HG02610 (cell line): Measurements from ENCODE around the gene TBC1D5.
"Not testable (repeated sequence)": the region's sequence is repeated elsewhere in the genome, so short reads cannot be mapped to it uniquely, and the experiment has no call there.

Source experiments
- ATAC-seq: cut with Tn5 transposase; IDR thresholded peaks from one replicate; pipeline ENCODE4 v1.9.1; 2021; ENCODE audit warnings: mild to moderate bottlenecking, moderate library complexity; ENCODE audit not compliant: unreplicated experiment

Gene TBC1D5

GRCh38 chr3:17752436-17752835 lies 10.0 kb upstream of the TBC1D5 start:
- no peak for ATAC-seq

- ATAC-seq, result peak; percentile 25
Observed at GRCh38 chr3:17749705-17750293, 7.4 kb upstream of the TBC1D5 start.

GRCh38 chr3:17749281-17749680 lies 6.8 kb upstream of the TBC1D5 start:
- ATAC-seq, result peak; percentile 31

GRCh38 chr3:17747890-17748247 lies 5.4 kb upstream of the TBC1D5 start:
- ATAC-seq, result no peak

- ATAC-seq, result peak; percentile 74
Observed at GRCh38 chr3:17747174-17747889, 4.9 kb upstream of the TBC1D5 start.

- ATAC-seq, result no peak
Observed at GRCh38 chr3:17745894-17746293, 3.5 kb upstream of the TBC1D5 start.

- no peak for ATAC-seq
Observed at GRCh38 chr3:17745301-17745700, 2.9 kb upstream of the TBC1D5 start.

- no peak for ATAC-seq
Observed at GRCh38 chr3:17744693-17745092, 2.3 kb upstream of the TBC1D5 start.

GRCh38 chr3:17743658-17743995 lies 1.2 kb upstream of the TBC1D5 start:
- no peak for ATAC-seq

- ATAC-seq, result no peak
Observed at GRCh38 chr3:17742880-17743657, 638 bp upstream of the TBC1D5 start.

- no peak for ATAC-seq
Observed at GRCh38 chr3:17741621-17742101, 770 bp downstream of the TBC1D5 start.

GRCh38 chr3:17740721-17741141 lies 1.7 kb downstream of the TBC1D5 start:
- no peak for ATAC-seq

- no peak for ATAC-seq
Observed at GRCh38 chr3:17738921-17739320, 3.5 kb downstream of the TBC1D5 start.

- no peak for ATAC-seq
Observed at GRCh38 chr3:17738219-17738618, 4.2 kb downstream of the TBC1D5 start.

GRCh38 chr3:17737591-17737990 lies 4.8 kb downstream of the TBC1D5 start:
- ATAC-seq, result no peak

GRCh38 chr3:17735362-17735761 lies 7.1 kb downstream of the TBC1D5 start:
- ATAC-seq, result not testable (repeated sequence)

GRCh38 chr3:17733768-17734167 lies 8.7 kb downstream of the TBC1D5 start:
- no peak for ATAC-seq

GRCh38 chr3:17733215-17733614 lies 9.2 kb downstream of the TBC1D5 start:
- ATAC-seq, result no peak

GRCh38 chr3:17730318-17730967 lies 12.0 kb downstream of the TBC1D5 start:
- no peak for ATAC-seq

GRCh38 chr3:17726313-17726712 lies 16.1 kb downstream of the TBC1D5 start:
- no peak for ATAC-seq

GRCh38 chr3:17725844-17726243 lies 16.6 kb downstream of the TBC1D5 start:
- ATAC-seq, result not testable (repeated sequence)
